Hepatic stellate cell (primary cell): ENCODE measurements around the gene MYLK2.

Experiments used
- DNase-seq: peaks from one replicate; pipeline ENCODE4 v3.0.0; 2011; ENCODE audit warnings: low spot score

MYLK2 gene

GRCh38 chr20:31872406-31872805 is 53.2 kb downstream of the MYLK2 start:
- no peak for DNase-seq

GRCh38 chr20:31875671-31876070 is 56.5 kb downstream of the MYLK2 start:
- no peak for DNase-seq

- no peak for DNase-seq
Observed at GRCh38 chr20:31877684-31878083, 58.5 kb downstream of the MYLK2 start.

- peak; percentile 97 for DNase-seq
Observed at GRCh38 chr20:31879143-31879987, 60.2 kb downstream of the MYLK2 start.

GRCh38 chr20:31881945-31882344 is 62.8 kb downstream of the MYLK2 start:
- DNase-seq = no peak

GRCh38 chr20:31883829-31884228 is 64.7 kb downstream of the MYLK2 start:
- no peak for DNase-seq
